Tongue (tissue), 2 donors: ENCODE measurements around the gene GNG4. TPM values are rescaled to one million over a fixed set of nuclear protein-coding genes. Genes with fewer than 3 reads are reported as not detected.

Experiments
- small RNA-seq: library from RNA; depleted of rRNA; stranded (forward); fragments of <200 nt; gene quantifications from one replicate; pipeline ENCODE3, GENCODE V24; 2014; ENCODE audit warnings: low replicate concordance
- total RNA-seq: library from RNA; depleted of rRNA; stranded (reverse); fragments of >200 nt; gene quantifications from one replicate; pipeline ENCODE4 v1.2.3, GENCODE V29; 2014

Gene GNG4
- total RNA-seq, 1 donor from 2014 or later: 0.51 TPM

Small RNA genes within 50 kb of the gene (small RNA-seq; reads per million reads assigned to genes)
- gene MTCO3P46: not detected
- not detected for gene MTND4LP21

Other genes starting within 250 kb of the GNG4 start
- 96.2 TPM for gene B3GALNT2, start 145.3 kb downstream of the GNG4 start, total RNA-seq
- 34.0 TPM for gene LYST, start 217.1 kb upstream of the GNG4 start, total RNA-seq